H1 (cell line): Measurements from ENCODE around the gene STX7. TPM values are rescaled to one million over a fixed set of nuclear protein-coding genes. Genes with fewer than 3 reads are reported as not detected.

Experiments
- CTCF ChIA-PET: fragments of 300-600 bp; sonication (Branson Sonifier 250); formaldehyde crosslinking; loops from one replicate; lab custom pipeline; 2021; ENCODE audit not compliant: partially characterized antibody; lab: Charles Lee
- POLR2A ChIA-PET: fragments of 300-600 bp; sonication (Branson Sonifier 250); formaldehyde crosslinking; loops from one replicate; lab custom pipeline; 2021; ENCODE audit warnings: inconsistent platforms; ENCODE audit not compliant: partially characterized antibody; lab: Charles Lee
- DNase-seq, 2 experiments: peaks; one replicate each; pipeline versions ENCODE4 v3.0.0 to v3.0.0-alpha.2; 2010 to 2022; ENCODE audit warnings: low spot score in 2 of 2, low read depth in 1 of 2, mixed read lengths in 1 of 2
- FAIRE-seq: peaks from 2 replicates; lab custom pipeline; 2011; peaks lifted over from hg19 to GRCh38; lab: Jason Lieb, UNC
- H2AFZ ChIP-seq: 2 replicates; pipeline ENCODE4 v1.8.1; 2012; ENCODE audit warnings: low read length, inconsistent platforms
- H2AK5ac ChIP-seq: 2 replicates; pipeline ENCODE4 v1.6.1; 2013; ENCODE audit warnings: low read depth, low read length
- H2BK120ac ChIP-seq: replicated peaks from 2 replicates; pipeline ENCODE3; 2013; ENCODE audit warnings: low read depth, low read length, inconsistent platforms
- H2BK12ac ChIP-seq: 2 replicates; pipeline ENCODE4 v1.6.1; 2013; ENCODE audit warnings: low read depth, low read length
- H2BK15ac ChIP-seq: 2 replicates; pipeline ENCODE4 v1.6.1; 2013; ENCODE audit warnings: low read length
- H2BK20ac ChIP-seq: 2 replicates; pipeline ENCODE4 v1.6.1; 2013; ENCODE audit warnings: low read length
- H2BK5ac ChIP-seq: 2 replicates; pipeline ENCODE4 v1.6.1; 2013; ENCODE audit warnings: low read depth, low read length
- H3K14ac ChIP-seq: 2 replicates; pipeline ENCODE4 v1.6.1; 2013; ENCODE audit warnings: inconsistent platforms; ENCODE audit not compliant: insufficient read length
- H3K18ac ChIP-seq: 2 replicates; pipeline ENCODE4 v1.6.1; 2013; ENCODE audit warnings: low read length; ENCODE audit errors: extremely low read depth
- H3K23ac ChIP-seq: 2 replicates; pipeline ENCODE4 v1.6.1; 2013; ENCODE audit warnings: inconsistent platforms; ENCODE audit not compliant: insufficient read length
- H3K23me2 ChIP-seq: 2 replicates; pipeline ENCODE4 v1.6.1; 2013; ENCODE audit warnings: low read depth, low read length
- H3K27ac ChIP-seq: 2 replicates; pipeline ENCODE4 v1.6.1; 2011; ENCODE audit warnings: low read depth, low read length, inconsistent platforms
- H3K27me3 ChIP-seq, 4 experiments: replicated peaks in 1 of 4; 1 replicate in 1 of 4; 2 replicates in 3 of 4; pipeline versions ENCODE4 v1.6.1 to v1.8.1; 2011 to 2013; ENCODE audit warnings: low read length in 3 of 4, mild to moderate bottlenecking in 3 of 4, inconsistent platforms in 2 of 4, mixed read lengths in 2 of 4, moderate library complexity in 1 of 4; ENCODE audit not compliant: control insufficient read depth in 3 of 4, insufficient read depth in 3 of 4; ENCODE audit errors: extremely low read depth in 1 of 4
- H3K36me3 ChIP-seq, 4 experiments: 2 replicates each; pipeline versions ENCODE4 v1.6.1 to v1.8.1; 2011 to 2013; ENCODE audit warnings: mild to moderate bottlenecking in 4 of 4, low read length in 3 of 4, moderate library complexity in 2 of 4, control low read depth in 1 of 4, inconsistent platforms in 1 of 4; ENCODE audit not compliant: insufficient read depth in 4 of 4, control insufficient read depth in 2 of 4
- H3K4ac ChIP-seq: replicated peaks from 2 replicates; pipeline ENCODE3; 2013; ENCODE audit warnings: low read length, low read depth, mixed read lengths, inconsistent platforms; ENCODE audit not compliant: insufficient read length
- H3K4me1 ChIP-seq, 4 experiments: replicated peaks in 1 of 4; 1 replicate in 1 of 4; 2 replicates in 3 of 4; pipeline versions ENCODE4 v1.6.1 to v1.8.1; 2011 to 2013; ENCODE audit warnings: low read length in 3 of 4, inconsistent platforms in 2 of 4, mixed read lengths in 1 of 4; ENCODE audit not compliant: insufficient read depth in 4 of 4, control insufficient read depth in 3 of 4
- H3K4me2 ChIP-seq, 2 experiments: 2 replicates each; pipeline versions ENCODE4 v1.6.1 to v1.8.1; 2011 to 2013; ENCODE audit warnings: low read depth in 2 of 2, low read length in 2 of 2, control low read depth in 1 of 2, inconsistent platforms in 1 of 2, mild to moderate bottlenecking in 1 of 2; ENCODE audit not compliant: insufficient read depth in 1 of 2
- H3K4me3 ChIP-seq, 4 experiments: fragments of 200-600, 300-600 bp in 1 of 4; sonication (generic), shearing (Covaris generic), sonication (Bioruptor Twin) in 1 of 4; 2 replicates each; pipeline versions ENCODE4 v1.5.1 to v1.8.1; 2011 to 2016; ENCODE audit warnings: low read length in 4 of 4, low read depth in 3 of 4, control low read depth in 2 of 4, inconsistent platforms in 2 of 4, mild to moderate bottlenecking in 2 of 4, mixed read lengths in 1 of 4, moderate library complexity in 1 of 4; ENCODE audit not compliant: insufficient read depth in 2 of 4; ENCODE audit errors: extremely low read depth in 1 of 4
- H3K56ac ChIP-seq: replicated peaks from 2 replicates; pipeline ENCODE3; 2013; ENCODE audit warnings: low read depth, mild to moderate bottlenecking, mixed read lengths, low read length, inconsistent platforms; ENCODE audit not compliant: insufficient read length
- H3K79me1 ChIP-seq: 2 replicates; pipeline ENCODE4 v1.6.1; 2013; ENCODE audit warnings: low read depth, low read length, control low read depth
- H3K79me2 ChIP-seq, 2 experiments: 2 replicates each; pipeline versions ENCODE4 v1.6.1 to v1.8.1; 2012 to 2013; ENCODE audit warnings: low read length in 2 of 2, mild to moderate bottlenecking in 2 of 2, inconsistent platforms in 1 of 2; ENCODE audit not compliant: insufficient read depth in 2 of 2, control insufficient read depth in 1 of 2
- H3K9ac ChIP-seq, 4 experiments: replicated peaks in 1 of 4; 1 replicate in 1 of 4; 2 replicates in 3 of 4; pipeline versions ENCODE4 v1.6.1 to v1.8.1; 2011 to 2013; ENCODE audit warnings: low read depth in 3 of 4, low read length in 3 of 4, control low read depth in 2 of 4, mild to moderate bottlenecking in 2 of 4, moderate library complexity in 2 of 4, inconsistent platforms in 1 of 4; ENCODE audit errors: extremely low read depth in 1 of 4
- H3K9me3 ChIP-seq, 2 experiments: 2 replicates each; pipeline versions ENCODE4 v1.6.1 to v1.8.1; 2012 to 2013; ENCODE audit warnings: mild to moderate bottlenecking in 2 of 2, moderate library complexity in 2 of 2, control low read depth in 1 of 2, inconsistent platforms in 1 of 2, low read depth in 1 of 2, low read length in 1 of 2, mixed read lengths in 1 of 2; ENCODE audit not compliant: insufficient read depth in 2 of 2
- H4K20me1 ChIP-seq, 2 experiments: replicated peaks in 1 of 2; 2 replicates each; pipeline versions ENCODE3 to v1.8.1; 2011 to 2013; ENCODE audit warnings: inconsistent platforms in 2 of 2, low read length in 2 of 2, mild to moderate bottlenecking in 1 of 2; ENCODE audit not compliant: insufficient read depth in 2 of 2, control insufficient read depth in 1 of 2
- H4K5ac ChIP-seq: 2 replicates; pipeline ENCODE4 v1.6.1; 2013; ENCODE audit warnings: low read length, low read depth, mixed read lengths, inconsistent platforms; ENCODE audit not compliant: insufficient read length
- H4K8ac ChIP-seq: 2 replicates; pipeline ENCODE4 v1.8.0; 2013; ENCODE audit warnings: mild to moderate bottlenecking, moderate library complexity, low read length, inconsistent platforms; ENCODE audit not compliant: insufficient read depth; ENCODE audit errors: extremely low read depth
- H4K91ac ChIP-seq: replicated peaks from 2 replicates; pipeline ENCODE3; 2013; ENCODE audit warnings: low read length, mixed read lengths, inconsistent platforms; ENCODE audit not compliant: insufficient read length
- BRCA1 ChIP-seq: IDR thresholded peaks from 2 replicates; pipeline ENCODE4 v1.6.1; 2012; ENCODE audit warnings: low read depth, low read length, improper control_type of control experiment
- EP300 ChIP-seq, 2 experiments: IDR thresholded peaks; 1 replicate in 1 of 2; 2 replicates in 1 of 2; pipeline ENCODE4 v1.6.1; 2011 to 2012; ENCODE audit warnings: low read depth in 2 of 2, low read length in 2 of 2, mild to moderate bottlenecking in 2 of 2, borderline replicate concordance in 1 of 2, inconsistent platforms in 1 of 2, moderate library complexity in 1 of 2
- JUN ChIP-seq: IDR thresholded peaks from 2 replicates; pipeline ENCODE4 v1.6.1; 2011; ENCODE audit warnings: low read depth, mild to moderate bottlenecking, improper control_type of control experiment, low read length
- KDM1A ChIP-seq: fragments of 200-600, 300-600 bp; sonication (generic); IDR thresholded peaks from 2 replicates; pipeline ENCODE4 v1.7.1; 2016; ENCODE audit warnings: mild to moderate bottlenecking, low read length, borderline replicate concordance
- WGBS, 2 experiments: shearing (Covaris generic) in 1 of 2; methylation state at CpG; one replicate each; pipeline versions ENCODE4 v1.1.6 to v1.1.7; 2013 to 2015; ENCODE audit warnings: low lambda C conversion rate in 2 of 2, mixed read lengths in 2 of 2, inconsistent platforms in 1 of 2, low coverage in 1 of 2, missing lambda C conversion rate in 1 of 2; ENCODE audit not compliant: insufficient replicate concordance in 2 of 2, insufficient coverage in 1 of 2, insufficient read length in 1 of 2; ENCODE audit errors: extremely low coverage in 1 of 2, missing lambda C conversion rate in 1 of 2; 5-methylcytosine and 5-hydroxymethylcytosine counted together
- polyA plus RNA-seq, 7 experiments: library from polyadenylated mRNA; depleted of rRNA in 3 of 7; stranded (reverse) in 5 of 7; unstranded in 2 of 7; fragments of >200 nt in 5 of 7; fragments of 200-250 nt in 2 of 7; gene quantifications; 1 replicate in 5 of 7; 2 replicates in 1 of 7; 4 replicates in 1 of 7; pipeline versions ENCODE4 v1.2.1 to v1.2.3, GENCODE V29; 2011 to 2013; ENCODE audit warnings: missing spikeins in 2 of 7, mixed read lengths in 2 of 7
- total RNA-seq: library from RNA; stranded (reverse); fragmentation: NEBNext Ultra II Directional; extraction: Animal tissue kit (Norgen Biotek cat#: 25700); gene quantifications from 2 replicates; pipeline ENCODE4 v1.2.1, GENCODE V29; 2021
- TF ChIP-seq, protein P1 (sequence below), 3 experiments: IDR thresholded peaks; 1 replicate in 2 of 3; 2 replicates in 1 of 3; pipeline versions ENCODE4 v1.5.1 to v1.6.1; 2011; ENCODE audit warnings: low read length in 3 of 3, mild to moderate bottlenecking in 3 of 3, inconsistent platforms in 2 of 3, low read depth in 1 of 3, moderate library complexity in 1 of 3; ENCODE audit not compliant: insufficient read depth in 1 of 3; ENCODE audit errors: control extremely low read depth in 1 of 3

STX7 gene
- total and polyA plus RNA-seq, 2 of the 8 experiments (the other 6 are each of a cell fraction or from before 2014, with no cell fraction given) = 5.7 to 27.9 TPM

GRCh38 chr6:132461958-132462357, 51.0 kb downstream of the STX7 start:
- no peak overlapping the region for H2AFZ ChIP-seq
- no peak overlapping the region for H4K5ac ChIP-seq
- H3K9me3 ChIP-seq = no peaks in the 10 kb centered on the region
- H4K91ac ChIP-seq = no peak overlapping the region
- no peak overlapping the region for H3K4ac ChIP-seq
- H3K56ac ChIP-seq = no peak overlapping the region
- CTCF ChIA-PET = interaction anchor here (1.0 to 1.3 kb wide), 6 partner anchors 15 to 182 kb away, joined by 3 to 6 read pairs (median 4); no protein-coding TSS in a partner anchor
- H3K9ac ChIP-seq = no peak overlapping the region
- peaks cover 6 to 30% (median 13%) of the 10 kb centered on the region in 4 experiments; a peak in 6 of 8 replicates for H3K36me3 ChIP-seq
- H2AK5ac ChIP-seq = no peak overlapping the region
- no peaks in the 10 kb centered on the region for H3K4me1 ChIP-seq
- DNase-seq (no peak), FAIRE-seq (no peak)
- no peak overlapping the region for H2BK12ac ChIP-seq
- peaks cover 1% of the 10 kb centered on the region; the same call in 1 of the 2 replicates for H3K23me2 ChIP-seq
- H2BK120ac ChIP-seq = no peak overlapping the region
- whole genome bisulfite sequencing, 2 experiments = 93 to 100% methylated on average over 1 to 6 of the region's 6 CpGs
- no peaks in the 10 kb centered on the region for H3K27me3 ChIP-seq
- no peak overlapping the region for H3K4me3 ChIP-seq
- H3K4me2 ChIP-seq = no peak overlapping the region
- H2BK20ac ChIP-seq = no peak overlapping the region
- no peak overlapping the region for H3K23ac ChIP-seq
- no peak overlapping the region for H2BK5ac ChIP-seq
- no peaks in the 10 kb centered on the region for H4K20me1 ChIP-seq
- POLR2A ChIA-PET = no interaction called here
- TF ChIP-seq, protein P1, sequence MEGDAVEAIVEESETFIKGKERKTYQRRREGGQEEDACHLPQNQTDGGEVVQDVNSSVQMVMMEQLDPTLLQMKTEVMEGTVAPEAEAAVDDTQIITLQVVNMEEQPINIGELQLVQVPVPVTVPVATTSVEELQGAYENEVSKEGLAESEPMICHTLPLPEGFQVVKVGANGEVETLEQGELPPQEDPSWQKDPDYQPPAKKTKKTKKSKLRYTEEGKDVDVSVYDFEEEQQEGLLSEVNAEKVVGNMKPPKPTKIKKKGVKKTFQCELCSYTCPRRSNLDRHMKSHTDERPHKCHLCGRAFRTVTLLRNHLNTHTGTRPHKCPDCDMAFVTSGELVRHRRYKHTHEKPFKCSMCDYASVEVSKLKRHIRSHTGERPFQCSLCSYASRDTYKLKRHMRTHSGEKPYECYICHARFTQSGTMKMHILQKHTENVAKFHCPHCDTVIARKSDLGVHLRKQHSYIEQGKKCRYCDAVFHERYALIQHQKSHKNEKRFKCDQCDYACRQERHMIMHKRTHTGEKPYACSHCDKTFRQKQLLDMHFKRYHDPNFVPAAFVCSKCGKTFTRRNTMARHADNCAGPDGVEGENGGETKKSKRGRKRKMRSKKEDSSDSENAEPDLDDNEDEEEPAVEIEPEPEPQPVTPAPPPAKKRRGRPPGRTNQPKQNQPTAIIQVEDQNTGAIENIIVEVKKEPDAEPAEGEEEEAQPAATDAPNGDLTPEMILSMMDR (IDR thresholded peaks at IDR 0.05; ENCODE audit: control extremely low read depth in 1 of 3, insufficient read depth in 1 of 3, low read depth in 1 of 3, low read length in 3 of 3) = no peak
- TF ChIP-seq EP300 (IDR thresholded peaks at IDR 0.05; ENCODE audit: borderline replicate concordance in 1 of 2, low read depth in 2 of 2, low read length in 2 of 2) (no peak), JUN (no peak), BRCA1 (no peak), KDM1A (no peak)
- no peak overlapping the region for H3K27ac ChIP-seq
- H3K14ac ChIP-seq = no peak overlapping the region
- no peaks in the 10 kb centered on the region for H3K79me2 ChIP-seq
- H3K79me1 ChIP-seq = no peaks in the 10 kb centered on the region
- H2BK15ac ChIP-seq = no peak overlapping the region
- no peak overlapping the region for H3K18ac ChIP-seq
- H4K8ac ChIP-seq = no peak overlapping the region
